Left colon (tissue), 2 donors: ENCODE results near the gene IKBKE. TPM values are rescaled to one million over a fixed set of nuclear protein-coding genes. Genes with fewer than 3 reads are reported as not detected.
"Not testable (repeated sequence)": the region's sequence is repeated elsewhere in the genome, so short reads cannot be mapped to it uniquely, and the experiment has no call there.

Experiments
- ATAC-seq: fragments of 200-7000 bp; cut with Tn5 transposase; one replicate; pipeline ENCODE4 v1.9.1; 2020; ENCODE audit warnings: mild to moderate bottlenecking, moderate library complexity
- DNase-seq, 2 donors: peaks; one replicate each; pipeline ENCODE4 v3.0.0-alpha.2; 2020
- intact Hi-C, 2 donors: fragments of 100-400 bp; cut with DNase I in 1 of 2; cut with micrococcal nuclease in 1 of 2; formaldehyde crosslinking; loops; one replicate each; pipeline versions ENCODE4 v1.11.2 to v1.14.0; 2022; cut with DNase I, micrococcal nuclease
- total RNA-seq, 2 donors: library from RNA; stranded (reverse); fragmentation: NEBNext Ultra II Directional; extraction: Animal tissue kit (Norgen Biotek cat#: 25700); gene quantifications; one replicate each; pipeline ENCODE4 v1.2.1, GENCODE V29; 2021
- donor health status: DM: no; HTN: no; CAD: no.
- donor health status: DM: yes; HTN: yes; CAD: no.

Gene IKBKE
- total RNA-seq, 2 donors from 2014 or later = 18.2 to 19.8 TPM

GRCh38 chr1:206469411-206469932 lies 804 bp upstream of the IKBKE start:
- peak; percentile 65 to 69 for DNase-seq
- ATAC-seq = peak; percentile 81

GRCh38 chr1:206470692-206471414 lies 577 bp downstream of the IKBKE start:
- ATAC-seq (peak; percentile 56), DNase-seq (peak; percentile 45 to 46)
- intact Hi-C loops = no loop called here

More at GRCh38 chr1:206469411-206469932, 804 bp upstream of the IKBKE start:
- intact Hi-C loops = no loop called here

- ATAC-seq (no peak), DNase-seq (no peak)
- intact Hi-C loops = no loop called here
Observed at GRCh38 chr1:206471415-206471801, 1.1 kb downstream of the IKBKE start.

- ATAC-seq (no peak), DNase-seq (no peak)
Observed at GRCh38 chr1:206472024-206472423, 1.7 kb downstream of the IKBKE start.

GRCh38 chr1:206472454-206472853 lies 2.2 kb downstream of the IKBKE start:
- ATAC-seq (no peak), DNase-seq (peak; percentile 37 to 42)
- intact Hi-C loops = no loop called here

More at GRCh38 chr1:206472024-206472423, 1.7 kb downstream of the IKBKE start:
- intact Hi-C loops = no loop called here

GRCh38 chr1:206472886-206473285 lies 2.6 kb downstream of the IKBKE start:
- ATAC-seq (no peak), DNase-seq (no peak)
- intact Hi-C loops = no loop called here

GRCh38 chr1:206476058-206476457 lies 5.8 kb downstream of the IKBKE start:
- ATAC-seq (no peak), DNase-seq (no peak)
- intact Hi-C loops = no loop called here

GRCh38 chr1:206476591-206476990 lies 6.3 kb downstream of the IKBKE start:
- intact Hi-C loops = no loop called here
- no peak for DNase-seq
- ATAC-seq = no peak

GRCh38 chr1:206477110-206477509 lies 6.8 kb downstream of the IKBKE start:
- no peak for DNase-seq
- intact Hi-C loops = no loop called here
- peak; percentile 28 for ATAC-seq

GRCh38 chr1:206477581-206478380 lies 7.5 kb downstream of the IKBKE start:
- ATAC-seq (no peak), DNase-seq (no peak)
- intact Hi-C loops = no loop called here

GRCh38 chr1:206478746-206479145 lies 8.5 kb downstream of the IKBKE start:
- intact Hi-C loops = no loop called here
- DNase-seq (no peak), ATAC-seq (no peak)

- intact Hi-C loops = loop anchor here in 1 of 2 donors (10.0 kb wide), 1 partner anchor 105 kb away; no protein-coding TSS in a partner anchor
- peak; percentile 75 for ATAC-seq
Observed at GRCh38 chr1:206479183-206480125, 9.2 kb downstream of the IKBKE start.

GRCh38 chr1:206480211-206480610 lies 9.9 kb downstream of the IKBKE start:
- intact Hi-C loops = loop anchor here in 1 of 2 donors (10.0 kb wide), 1 partner anchor 105 kb away; no protein-coding TSS in a partner anchor
- DNase-seq (no peak), ATAC-seq (no peak)

More at GRCh38 chr1:206479183-206480125, 9.2 kb downstream of the IKBKE start:
- peak in 1 of 2 donors; percentile 83 for DNase-seq

GRCh38 chr1:206482611-206483010 lies 12.3 kb downstream of the IKBKE start:
- ATAC-seq (no peak), DNase-seq (no peak)
- intact Hi-C loops = loop anchor here in 1 of 2 donors (10.0 kb wide), 1 partner anchor 102 kb away; no protein-coding TSS in a partner anchor

- intact Hi-C loops = loop anchor here in 1 of 2 donors (10.0 kb wide), 1 partner anchor 101 kb away; no protein-coding TSS in a partner anchor
- ATAC-seq, DNase-seq: not testable (repeated sequence)
Observed at GRCh38 chr1:206483864-206484263, 13.6 kb downstream of the IKBKE start.

- DNase-seq (no peak), ATAC-seq (no peak)
- intact Hi-C loops = loop anchor here in 1 of 2 donors (10.0 kb wide), 1 partner anchor 100 kb away; no protein-coding TSS in a partner anchor
Observed at GRCh38 chr1:206484901-206485300, 14.6 kb downstream of the IKBKE start.

GRCh38 chr1:206486995-206487788 lies 16.9 kb downstream of the IKBKE start:
- intact Hi-C loops = loop anchor here in 1 of 2 donors (10.0 kb wide), 1 partner anchor 98 kb away; no protein-coding TSS in a partner anchor
- peak; percentile 57 for ATAC-seq
- no peak for DNase-seq
